Psoas muscle (tissue), 8 donors: Measurements from ENCODE around the gene MAST4. TPM values are rescaled to one million over a fixed set of nuclear protein-coding genes. Genes with fewer than 3 reads are reported as not detected.

Source experiments
- ATAC-seq, 4 donors: fragments of 200-7000 bp; cut with Tn5 transposase; one replicate each; pipeline ENCODE4 v1.9.1; 2020; ENCODE audit warnings: moderate library complexity in 3 of 4, mild to moderate bottlenecking in 2 of 4
- DNase-seq, 2 donors: peaks; one replicate each; pipeline ENCODE4 v3.0.0-alpha.2; 2020
- H3K27ac ChIP-seq: fragments of 200-600 bp; one replicate; pipeline ENCODE4 v1.8.0; 2022
- H3K27me3 ChIP-seq, 3 donors: fragments of 200-600 bp in 1 of 3; one replicate each; pipeline versions ENCODE4 v1.6.1 to v1.8.0; 2013 to 2022; ENCODE audit warnings: low read length in 2 of 3, mild to moderate bottlenecking in 2 of 3, moderate library complexity in 1 of 3; ENCODE audit not compliant: insufficient read depth in 3 of 3
- H3K36me3 ChIP-seq, 2 donors: fragments of 200-600 bp in 1 of 2; one replicate each; pipeline versions ENCODE4 v1.6.1 to v1.8.0; 2013 to 2022; ENCODE audit warnings: low read depth in 1 of 2, mild to moderate bottlenecking in 1 of 2, moderate library complexity in 1 of 2; ENCODE audit not compliant: insufficient read depth in 1 of 2
- H3K4me1 ChIP-seq: fragments of 200-600 bp; one replicate; pipeline ENCODE4 v1.8.0; 2022
- H3K4me3 ChIP-seq: fragments of 200-600 bp; one replicate; pipeline ENCODE4 v1.8.0; 2022; ENCODE audit warnings: mild to moderate bottlenecking
- H3K9me3 ChIP-seq: fragments of 200-600 bp; one replicate; pipeline ENCODE4 v1.8.0; 2022
- CTCF ChIP-seq: fragments of 200-600 bp; IDR thresholded peaks from one replicate; pipeline ENCODE4 v1.8.0; 2022; ENCODE audit warnings: antibody characterized with exemption
- WGBS, 3 donors: extraction: QIAGEN DNeasy Blood & Tissue Kit; methylation state at CpG; one replicate each; pipeline versions ENCODE4 v1.1.6 to v1.1.7; 2013; 5-methylcytosine and 5-hydroxymethylcytosine counted together
- intact Hi-C, 2 donors: fragments of 100-400 bp; cut with DNase I; formaldehyde crosslinking; loops; one replicate each; pipeline versions ENCODE4 v1.11.0 to v1.14.2; 2022
- polyA plus RNA-seq, 3 donors: library from polyadenylated mRNA; stranded (reverse); fragments of 200-250 nt; gene quantifications; one replicate each; pipeline ENCODE4 v1.2.3, GENCODE V29; 2013
- total RNA-seq, 4 donors: library from RNA; stranded (reverse); fragmentation: NEBNext Ultra II Directional in 2 of 4; extraction: Animal tissue kit (Norgen Biotek cat#: 25700) in 2 of 4; gene quantifications; one replicate each; pipeline versions ENCODE4 v1.2.1 to v1.2.4, GENCODE V29; 2021 to 2023
- donor health status: healthy with polysubstance abuse.
- donor health status: DM: no; HTN: no; CAD: no; lungs with moderate emphysema.
- donor health status: Bipolar disorder and iron deficiency.
- donor health status: healthy.
- donor health status: DM: yes; HTN: yes; CAD: no.
- donor health status: DM: no; HTN: no; CAD: no.
- donor health status: DM: no; HTN: no; CAD: no.
- donor health status: DM: yes; HTN: yes; CAD: no.

MAST4 gene
- total and polyA plus RNA-seq, 7 donors = 3.2 to 123 (median 12.1) TPM

GRCh38 chr5:67111779-67112178 lies 515.6 kb downstream of the MAST4 start:
- Histone ChIP-seq H3K9me3 (no peaks in the 10 kb centered on the region), H3K4me1 (no peaks in the 10 kb centered on the region), H3K36me3 (peaks cover 0 to 89% of the 10 kb centered on the region in 2 donors), H3K4me3 (no peak overlapping the region), H3K27me3 (no peaks in the 10 kb centered on the region), H3K27ac (no peak overlapping the region)
- no peak for TF ChIP-seq CTCF
- intact Hi-C loops = no loop called here
- DNase-seq = no peak
- no peak for ATAC-seq
- whole genome bisulfite sequencing, 3 donors = 97 to 100% (median 97%) methylated on average over 1 of the region's 1 CpG

- Histone ChIP-seq H3K27me3 (no peaks in the 10 kb centered on the region), H3K4me3 (no peak overlapping the region), H3K36me3 (peaks cover 0 to 86% of the 10 kb centered on the region in 2 donors), H3K9me3 (no peaks in the 10 kb centered on the region), H3K4me1 (no peaks in the 10 kb centered on the region), H3K27ac (no peak overlapping the region)
- WGBS, 3 donors = 49 to 63% (median 61%) methylated on average over 3 of the region's 3 CpGs
- ATAC-seq = no peak
- no peak for DNase-seq
- TF ChIP-seq CTCF = no peak
- intact Hi-C loops = no loop called here
These were observed 519.1 kb downstream of the MAST4 start for GRCh38 chr5:67115246-67115645.

GRCh38 chr5:67115817-67116216 lies 519.6 kb downstream of the MAST4 start:
- no peaks in the 10 kb centered on the region for H3K9me3 ChIP-seq
- H3K27ac ChIP-seq = no peak overlapping the region
- H3K27me3 ChIP-seq = no peaks in the 10 kb centered on the region
- WGBS, 3 donors = 97% methylated on average over 3 of the region's 3 CpGs
- ATAC-seq (no peak), DNase-seq (no peak)
- H3K36me3 ChIP-seq = peaks cover 0 to 86% of the 10 kb centered on the region in 2 donors
- TF ChIP-seq CTCF = no peak
- intact Hi-C loops = no loop called here
- no peaks in the 10 kb centered on the region for H3K4me1 ChIP-seq
- H3K4me3 ChIP-seq = no peak overlapping the region

- no peak for DNase-seq
- intact Hi-C loops = no loop called here
- no peak for ATAC-seq
- TF ChIP-seq CTCF = no peak
- Histone ChIP-seq H3K27me3 (no peaks in the 10 kb centered on the region), H3K9me3 (no peaks in the 10 kb centered on the region), H3K4me3 (no peak overlapping the region), H3K4me1 (no peaks in the 10 kb centered on the region), H3K27ac (no peak overlapping the region), H3K36me3 (peaks cover 0 to 88% of the 10 kb centered on the region in 2 donors)
- 92 to 95% (median 94%) methylated on average over 4 of the region's 4 CpGs for WGBS, 3 donors
These were observed 521.9 kb downstream of the MAST4 start for GRCh38 chr5:67118050-67118620.

- no peak for TF ChIP-seq CTCF
- WGBS, 3 donors = 85 to 90% (median 89%) methylated on average over 1 of the region's 1 CpG
- DNase-seq (no peak), ATAC-seq (no peak)
- Histone ChIP-seq H3K9me3 (no peaks in the 10 kb centered on the region), H3K4me3 (no peak overlapping the region), H3K27ac (no peak overlapping the region), H3K36me3 (peaks cover 0 to 89% of the 10 kb centered on the region in 2 donors), H3K4me1 (no peaks in the 10 kb centered on the region), H3K27me3 (no peaks in the 10 kb centered on the region)
- intact Hi-C loops = no loop called here
These were observed 522.8 kb downstream of the MAST4 start for GRCh38 chr5:67119010-67119409.
